ENCODE measurements around the gene UBQLN1. TPM values are rescaled to one million over a fixed set of nuclear protein-coding genes. Genes with fewer than 3 reads are reported as not detected.
"Not testable (repeated sequence)": the region's sequence is repeated elsewhere in the genome, so short reads cannot be mapped to it uniquely, and the experiment has no call there.

Gene UBQLN1
- 122 TPM for polyA plus RNA-seq (2013, experiment 1 of 2)
- polyA plus RNA-seq (2013, experiment 2 of 2) = 127 TPM

DNA sequence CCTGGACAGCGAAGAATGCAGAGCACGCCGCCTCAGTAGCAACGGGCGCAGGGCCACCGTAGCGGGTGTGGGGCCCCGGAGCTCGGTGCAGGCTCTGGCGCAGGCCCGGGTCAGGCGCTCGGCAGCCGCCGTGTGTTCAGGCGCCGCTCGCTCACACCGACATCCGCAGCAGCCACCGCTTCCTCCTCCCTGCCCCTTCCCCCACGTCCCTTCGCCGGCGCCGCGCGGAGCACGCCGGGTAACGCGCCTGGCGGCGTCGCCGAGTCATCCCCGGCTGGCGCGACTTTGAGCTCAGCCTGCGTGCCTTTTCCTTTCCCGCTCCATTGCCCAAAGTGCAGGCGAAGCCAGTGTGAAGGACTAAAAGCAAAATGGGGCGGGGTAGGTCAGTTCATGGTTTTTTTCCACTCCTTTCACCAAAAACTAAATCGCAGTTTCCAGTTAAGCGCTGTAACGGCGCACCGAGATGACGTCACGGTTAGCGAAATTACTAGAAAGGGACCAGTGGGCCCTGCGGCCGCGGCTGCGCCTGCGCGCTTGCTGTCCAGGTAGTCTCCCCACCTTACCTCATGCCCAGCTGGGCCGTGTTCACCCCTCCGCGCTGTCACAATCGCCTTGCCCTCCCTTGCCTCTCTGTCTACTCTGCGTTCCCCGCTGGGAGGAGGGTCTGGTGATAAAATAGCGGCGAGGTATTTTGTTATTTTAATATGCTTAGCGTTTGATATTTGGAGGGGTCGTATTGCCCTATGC, at the start of gene UBQLN1:
TSS of gene UBQLN1 (minus strand) at position 191 of the 747 bp plus-strand sequence. CDS start 279 bp downstream, outside the sequence.
- H3K4me1 ChIP-seq (ENCODE audit: control insufficient read depth, insufficient read depth, low read length, poor library complexity, severe bottlenecking) = no peaks in the 10 kb centered on the region
- H3K4me3 ChIP-seq (ENCODE audit: extremely low read depth, insufficient read depth, low read length, poor library complexity, severe bottlenecking) = peak within 1 kb of the TSS; percentile 90
- peaks cover 8% of the 10 kb centered on the region for H3K9me3 ChIP-seq (ENCODE audit: control insufficient read depth, low read length)
- peaks cover 19% of the 10 kb centered on the region for H3K36me3 ChIP-seq (ENCODE audit: control insufficient read depth, insufficient read depth, low read length)
- peak within 1 kb of the TSS; percentile 100 for H3K27ac ChIP-seq (ENCODE audit: low read depth, low read length, severe bottlenecking)
- 0% methylated on average over 25 to 30 of the region's 67 CpGs for WGBS, 2 experiments (ENCODE audit: insufficient coverage in 2 of 2)

DNA sequence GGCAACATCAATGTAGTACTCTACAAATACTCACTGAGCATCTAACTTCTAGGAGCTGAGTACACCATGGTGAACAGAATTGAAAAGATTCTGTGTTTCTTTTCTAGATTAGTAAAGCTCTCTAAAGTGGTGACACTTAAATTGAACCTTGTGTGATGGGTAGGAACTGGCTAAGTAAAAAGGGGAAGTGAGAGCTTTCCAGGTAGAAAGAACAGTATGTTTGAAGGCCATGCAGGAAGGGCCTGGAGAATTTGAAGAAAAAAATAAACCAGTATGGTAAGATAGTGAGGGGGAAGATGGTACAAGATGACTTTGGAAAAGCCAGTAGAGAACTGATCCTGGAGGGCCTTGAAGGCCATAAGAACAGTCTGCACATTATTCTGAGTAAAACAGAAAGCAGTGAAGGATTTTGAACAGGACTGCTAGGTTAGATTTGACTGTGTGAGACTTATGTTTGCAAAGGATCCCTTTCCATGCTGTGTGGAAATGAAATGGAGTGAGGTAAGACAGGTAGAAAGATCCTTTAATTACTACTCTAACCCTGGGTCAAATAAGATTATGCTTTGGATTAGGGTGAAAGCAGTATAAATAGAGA, 46.7 kb upstream of the UBQLN1 start:
- H3K27ac ChIP-seq (ENCODE audit: low read depth, low read length, severe bottlenecking) = no peak overlapping the region
- H3K36me3 ChIP-seq (ENCODE audit: control insufficient read depth, insufficient read depth, low read length) = no peaks in the 10 kb centered on the region
- H3K4me3 ChIP-seq (ENCODE audit: extremely low read depth, insufficient read depth, low read length, poor library complexity, severe bottlenecking) = no peak overlapping the region
- no peaks in the 10 kb centered on the region for H3K4me1 ChIP-seq (ENCODE audit: control insufficient read depth, insufficient read depth, low read length, poor library complexity, severe bottlenecking)
- H3K9me3 ChIP-seq (ENCODE audit: control insufficient read depth, low read length) = no peaks in the 10 kb centered on the region

DNA sequence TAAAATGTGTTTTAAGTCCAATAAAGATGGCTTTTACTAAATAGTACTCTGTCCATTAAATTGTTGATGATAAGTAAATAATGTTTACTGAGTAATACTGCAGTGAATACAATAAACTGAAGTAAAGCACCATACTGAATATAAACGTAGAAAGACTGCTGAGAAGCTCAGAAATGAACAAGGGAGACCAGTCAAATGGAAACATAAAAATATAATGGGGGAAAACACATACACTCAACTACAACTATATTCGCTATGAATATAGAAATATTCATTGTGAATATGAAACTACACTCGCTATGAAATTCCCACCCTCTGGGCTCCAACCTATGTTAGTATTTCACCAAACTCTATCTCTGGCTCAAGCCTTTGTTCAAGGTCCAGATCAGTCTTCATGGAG, 41.9 kb upstream of the UBQLN1 start:
- no peak overlapping the region for H3K27ac ChIP-seq (ENCODE audit: low read depth, low read length, severe bottlenecking)
- H3K36me3 ChIP-seq (ENCODE audit: control insufficient read depth, insufficient read depth, low read length) = no peaks in the 10 kb centered on the region
- WGBS, 2 experiments (ENCODE audit: insufficient coverage in 2 of 2) = no CpG with 5 or more reads among the region's 3 CpGs
- H3K4me1 ChIP-seq (ENCODE audit: control insufficient read depth, insufficient read depth, low read length, poor library complexity, severe bottlenecking) = no peaks in the 10 kb centered on the region
- H3K9me3 ChIP-seq (ENCODE audit: control insufficient read depth, low read length) = no peaks in the 10 kb centered on the region
- no peak overlapping the region for H3K4me3 ChIP-seq (ENCODE audit: extremely low read depth, insufficient read depth, low read length, poor library complexity, severe bottlenecking)

DNA sequence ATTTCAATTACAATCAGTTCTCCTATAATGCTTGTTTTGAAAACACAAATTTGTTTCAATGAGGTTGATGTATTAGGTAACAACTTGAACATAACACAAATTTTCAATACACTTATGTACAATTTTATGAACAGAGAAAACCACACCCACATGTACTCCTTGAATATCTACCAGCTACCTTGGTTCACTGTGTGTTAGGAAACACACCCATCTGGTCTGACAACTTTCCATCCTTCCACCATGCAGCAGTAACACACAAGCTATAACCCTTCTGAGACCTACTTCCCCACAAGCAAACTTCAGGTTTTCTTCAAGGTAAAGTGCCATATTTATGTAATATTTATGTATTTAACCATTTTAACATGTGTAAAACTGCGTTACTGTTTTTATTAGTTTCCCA, 36.4 kb upstream of the UBQLN1 start:
- H3K9me3 ChIP-seq (ENCODE audit: control insufficient read depth, low read length) = no peaks in the 10 kb centered on the region
- no peaks in the 10 kb centered on the region for H3K4me1 ChIP-seq (ENCODE audit: control insufficient read depth, insufficient read depth, low read length, poor library complexity, severe bottlenecking)
- H3K4me3 ChIP-seq (ENCODE audit: extremely low read depth, insufficient read depth, low read length, poor library complexity, severe bottlenecking) = no peak overlapping the region
- H3K27ac ChIP-seq (ENCODE audit: low read depth, low read length, severe bottlenecking) = no peak overlapping the region
- H3K36me3 ChIP-seq (ENCODE audit: control insufficient read depth, insufficient read depth, low read length) = no peaks in the 10 kb centered on the region
- whole genome bisulfite sequencing, 2 experiments (ENCODE audit: insufficient coverage in 2 of 2) = no CpG with 5 or more reads among the region's 1 CpG

DNA sequence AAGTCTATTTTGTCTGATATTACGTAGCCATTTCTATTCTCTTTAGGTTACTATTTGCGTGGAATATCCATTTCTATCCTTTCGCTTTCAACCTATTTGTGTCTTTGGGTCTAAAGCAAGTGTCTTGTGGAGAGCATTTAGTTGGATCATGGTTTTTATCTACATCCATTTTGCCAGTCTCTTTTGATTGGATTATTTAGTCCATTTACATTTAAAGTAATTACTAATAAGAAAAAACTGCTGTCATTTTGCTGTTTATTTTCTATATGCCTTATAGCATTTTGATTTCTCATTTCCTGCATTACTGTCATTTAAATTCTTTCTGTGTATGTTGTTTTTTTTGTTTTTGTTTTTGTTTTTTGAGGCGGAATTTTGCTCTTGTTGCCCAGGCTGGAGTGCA, 26.0 kb upstream of the UBQLN1 start:
- Histone ChIP-seq H3K4me3 (ENCODE audit: extremely low read depth, insufficient read depth, low read length, poor library complexity, severe bottlenecking) (no peak overlapping the region), H3K4me1 (ENCODE audit: control insufficient read depth, insufficient read depth, low read length, poor library complexity, severe bottlenecking) (no peaks in the 10 kb centered on the region), H3K36me3 (ENCODE audit: control insufficient read depth, insufficient read depth, low read length) (no peaks in the 10 kb centered on the region), H3K27ac (ENCODE audit: low read depth, low read length, severe bottlenecking) (no peak overlapping the region), H3K9me3 (ENCODE audit: control insufficient read depth, low read length) (no peaks in the 10 kb centered on the region)
- 80% methylated on average over 1 of the region's 4 CpGs; no CpG with 5 or more reads in 1 of the 2 experiments for WGBS, 2 experiments (ENCODE audit: insufficient coverage in 2 of 2)

DNA sequence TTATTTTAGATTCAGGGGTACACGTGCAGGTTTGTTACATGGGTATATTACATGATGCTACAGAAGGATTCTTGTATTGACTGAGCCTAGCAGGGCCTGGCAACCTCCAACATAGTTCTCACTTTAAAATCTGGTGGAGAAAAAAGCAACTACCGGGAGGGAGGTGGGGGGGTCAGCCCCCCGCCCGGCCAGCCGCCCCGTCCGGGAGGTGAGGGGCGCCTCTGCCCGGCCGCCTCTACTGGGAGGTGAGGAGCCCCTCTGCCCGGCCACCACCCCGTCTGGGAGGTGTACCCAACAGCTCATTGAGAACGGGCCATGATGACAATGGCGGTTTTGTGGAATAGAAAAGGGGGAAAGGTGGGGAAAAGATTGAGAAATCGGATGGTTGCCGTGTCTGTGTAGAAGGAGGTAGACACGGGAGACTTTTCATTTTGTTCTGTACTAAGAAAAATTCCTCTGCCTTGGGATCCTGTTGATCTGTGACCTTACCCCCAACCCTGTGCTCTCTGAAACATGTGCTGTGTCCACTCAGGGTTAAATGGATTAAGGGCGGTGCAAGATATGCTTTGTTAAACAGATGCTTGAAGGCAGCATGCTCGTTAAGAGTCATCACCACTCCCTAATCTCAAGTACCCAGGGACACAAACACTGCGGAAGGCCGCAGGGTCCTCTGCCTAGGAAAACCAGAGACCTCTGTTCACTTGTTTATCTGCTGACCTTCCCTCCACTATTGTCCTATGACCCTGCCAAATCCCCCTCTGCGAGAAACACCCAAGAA, 21.0 kb upstream of the UBQLN1 start:
- H3K9me3 ChIP-seq (ENCODE audit: control insufficient read depth, low read length); H3K36me3 ChIP-seq (ENCODE audit: control insufficient read depth, insufficient read depth, low read length); H3K4me3 ChIP-seq (ENCODE audit: extremely low read depth, insufficient read depth, low read length, poor library complexity, severe bottlenecking); H3K27ac ChIP-seq (ENCODE audit: low read depth, low read length, severe bottlenecking); H3K4me1 ChIP-seq (ENCODE audit: control insufficient read depth, insufficient read depth, low read length, poor library complexity, severe bottlenecking): not testable (repeated sequence)
- no CpG with 5 or more reads among the region's 22 CpGs for WGBS, 2 experiments (ENCODE audit: insufficient coverage in 2 of 2)

DNA sequence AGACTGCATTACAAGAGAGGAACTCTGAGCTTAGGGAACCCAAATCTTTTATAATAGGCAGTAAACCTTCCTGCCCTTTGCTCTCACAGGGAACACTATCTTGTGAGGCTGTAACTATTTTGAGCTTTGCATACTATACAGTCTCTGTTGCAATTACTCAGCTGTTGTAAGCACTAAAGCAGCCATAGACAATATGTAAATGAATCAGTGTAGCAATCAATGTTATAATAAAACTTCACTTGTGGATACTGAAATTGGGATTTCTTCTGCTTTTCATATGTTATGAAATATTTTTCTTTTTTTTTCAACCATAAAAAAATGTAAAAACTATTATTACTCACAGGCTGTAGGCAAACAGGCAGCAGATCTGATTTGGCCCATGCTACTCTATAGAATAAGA, 16.7 kb upstream of the UBQLN1 start:
- no peak overlapping the region for H3K4me3 ChIP-seq (ENCODE audit: extremely low read depth, insufficient read depth, low read length, poor library complexity, severe bottlenecking)
- H3K9me3 ChIP-seq (ENCODE audit: control insufficient read depth, low read length) = no peaks in the 10 kb centered on the region
- H3K27ac ChIP-seq (ENCODE audit: low read depth, low read length, severe bottlenecking) = no peak overlapping the region
- H3K4me1 ChIP-seq (ENCODE audit: control insufficient read depth, insufficient read depth, low read length, poor library complexity, severe bottlenecking) = no peaks in the 10 kb centered on the region
- H3K36me3 ChIP-seq (ENCODE audit: control insufficient read depth, insufficient read depth, low read length) = no peaks in the 10 kb centered on the region

DNA sequence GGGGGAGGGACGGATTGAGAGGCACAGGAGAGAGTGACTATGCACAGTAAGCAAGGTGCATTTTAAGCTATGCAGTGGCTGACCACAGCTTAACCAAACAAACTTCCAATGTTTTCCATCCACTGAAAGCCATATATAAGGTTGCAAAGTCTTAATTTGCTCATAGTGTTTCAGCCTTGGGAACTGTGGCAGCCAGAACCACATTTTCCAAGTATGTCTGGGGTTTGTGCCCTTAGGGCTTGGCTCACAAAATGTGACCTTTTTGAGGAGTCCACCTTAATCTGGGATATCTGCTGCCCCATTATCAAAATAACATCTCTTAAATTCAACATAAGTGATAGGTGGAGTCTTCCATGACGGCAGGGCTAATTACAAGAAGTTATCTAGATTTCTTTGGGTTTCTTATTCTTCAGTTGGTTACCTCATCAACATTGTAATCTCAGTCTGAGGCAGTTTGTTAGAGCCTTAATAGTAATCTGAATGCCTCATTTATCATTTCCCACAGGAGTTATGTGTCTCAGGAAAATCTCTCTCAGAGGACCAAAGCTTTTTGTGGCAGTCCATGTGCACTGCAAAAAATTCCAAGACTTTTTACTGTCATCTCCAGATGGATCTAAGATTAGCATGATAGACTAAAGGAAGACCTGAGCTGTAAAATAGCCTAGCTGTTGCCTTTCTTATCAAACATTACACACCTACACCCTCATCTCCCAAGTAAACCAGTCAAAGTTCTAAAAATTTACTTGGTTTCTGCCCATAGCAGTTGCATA, 15.2 kb upstream of the UBQLN1 start:
- no peaks in the 10 kb centered on the region for H3K36me3 ChIP-seq (ENCODE audit: control insufficient read depth, insufficient read depth, low read length)
- no peaks in the 10 kb centered on the region for H3K4me1 ChIP-seq (ENCODE audit: control insufficient read depth, insufficient read depth, low read length, poor library complexity, severe bottlenecking)
- H3K9me3 ChIP-seq (ENCODE audit: control insufficient read depth, low read length) = no peaks in the 10 kb centered on the region
- WGBS, 2 experiments (ENCODE audit: insufficient coverage in 2 of 2) = no CpG with 5 or more reads among the region's 2 CpGs
- no peak overlapping the region for H3K27ac ChIP-seq (ENCODE audit: low read depth, low read length, severe bottlenecking)
- no peak overlapping the region for H3K4me3 ChIP-seq (ENCODE audit: extremely low read depth, insufficient read depth, low read length, poor library complexity, severe bottlenecking)

DNA sequence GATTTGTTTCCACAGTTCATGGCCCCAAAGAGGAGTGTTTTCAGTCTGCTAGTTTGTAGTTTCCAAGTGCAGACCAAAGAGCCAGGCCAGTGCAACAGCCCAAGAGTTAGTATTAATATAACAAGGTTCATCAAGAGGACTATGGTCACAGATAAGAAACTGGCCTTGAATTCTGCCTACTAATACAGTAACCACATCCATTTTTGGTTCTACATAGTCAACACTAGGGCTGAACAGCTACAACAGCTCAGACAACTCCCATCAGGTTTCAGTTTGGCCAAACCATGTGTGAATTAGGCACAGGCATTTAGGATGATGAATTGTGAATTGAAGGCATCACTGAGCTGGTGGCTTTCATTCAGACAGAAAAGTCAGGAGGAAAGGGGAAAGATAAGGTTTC, 13.8 kb upstream of the UBQLN1 start:
- H3K27ac ChIP-seq (ENCODE audit: low read depth, low read length, severe bottlenecking) = no peak overlapping the region
- H3K4me1 ChIP-seq (ENCODE audit: control insufficient read depth, insufficient read depth, low read length, poor library complexity, severe bottlenecking) = no peaks in the 10 kb centered on the region
- peaks cover 2% of the 10 kb centered on the region for H3K9me3 ChIP-seq (ENCODE audit: control insufficient read depth, low read length)
- H3K36me3 ChIP-seq (ENCODE audit: control insufficient read depth, insufficient read depth, low read length) = no peaks in the 10 kb centered on the region
- no peak overlapping the region for H3K4me3 ChIP-seq (ENCODE audit: extremely low read depth, insufficient read depth, low read length, poor library complexity, severe bottlenecking)

DNA sequence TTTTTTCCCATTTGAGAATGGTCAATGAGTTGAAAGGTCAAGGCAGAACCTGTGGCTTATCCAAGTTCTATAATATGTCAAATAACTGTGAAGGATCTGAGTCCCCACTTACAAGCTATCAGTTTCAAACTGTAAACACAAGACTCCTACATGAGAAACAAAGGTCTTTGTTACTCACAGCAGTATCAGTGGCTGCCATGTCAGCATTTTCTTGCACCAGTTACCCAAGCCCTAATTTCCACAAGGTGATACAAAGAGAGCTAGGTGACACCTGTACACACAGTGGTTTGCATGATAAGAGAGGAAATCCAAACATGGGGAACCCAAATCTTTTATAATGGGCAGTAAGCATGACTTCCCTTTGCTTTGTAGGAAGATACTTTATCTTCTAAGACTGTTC, 8.0 kb upstream of the UBQLN1 start:
- Histone ChIP-seq H3K4me3 (ENCODE audit: extremely low read depth, insufficient read depth, low read length, poor library complexity, severe bottlenecking) (no peak overlapping the region), H3K9me3 (ENCODE audit: control insufficient read depth, low read length) (peaks cover 5% of the 10 kb centered on the region), H3K36me3 (ENCODE audit: control insufficient read depth, insufficient read depth, low read length) (no peaks in the 10 kb centered on the region), H3K4me1 (ENCODE audit: control insufficient read depth, insufficient read depth, low read length, poor library complexity, severe bottlenecking) (no peaks in the 10 kb centered on the region), H3K27ac (ENCODE audit: low read depth, low read length, severe bottlenecking) (no peak overlapping the region)
